ENCODE measurements around the gene FARP1.

GRCh38 chr13:98360545-98360944 is 217.7 kb downstream of the FARP1 start:
- TF ChIP-seq POLR2A (IDR thresholded peaks at IDR 0.05; ENCODE audit: low read length) (no peak), CEBPB (IDR thresholded peaks at IDR 0.05) (no peak), CTCF (IDR thresholded peaks at IDR 0.05) (no peak), CHD4 (IDR thresholded peaks at IDR 0.05; ENCODE audit: borderline replicate concordance) (no peak), CHD2 (IDR thresholded peaks at IDR 0.05; ENCODE audit: low read length, partially characterized antibody) (no peak), KDM1A (IDR thresholded peaks at IDR 0.05; ENCODE audit: low read depth) (no peak), JUN (IDR thresholded peaks at IDR 0.05) (no peak)

All from A549 (cell line).